RCC 7860 (cell line): ENCODE results near the gene TLR10.
"Not testable (repeated sequence)": the region's sequence is repeated elsewhere in the genome, so short reads cannot be mapped to it uniquely, and the experiment has no call there.

Source experiments
- DNase-seq: peaks from one replicate; pipeline ENCODE4 v3.0.0-alpha.2; 2015; ENCODE audit warnings: low spot score
- FAIRE-seq: peaks from 2 replicates; lab custom pipeline; 2012; peaks lifted over from hg19 to GRCh38; lab: Jason Lieb, UNC

TLR10 gene

GRCh38 chr4:38782452-38783108, at the start of gene TLR10:
TSS of gene TLR10 (minus strand) at chr4:38782990. CDS start at chr4:38775590, 7,400 bp downstream.
- DNase-seq, result peak; percentile 33
- FAIRE-seq, result peak; percentile 68

GRCh38 chr4:38832206-38832605, 49.4 kb upstream of the TLR10 start:
- FAIRE-seq, result no peak

GRCh38 chr4:38831653-38832052, 48.9 kb upstream of the TLR10 start:
- DNase-seq (no peak), FAIRE-seq (no peak)

More at GRCh38 chr4:38832206-38832605, 49.4 kb upstream of the TLR10 start:
- DNase-seq, result no peak

DNA sequence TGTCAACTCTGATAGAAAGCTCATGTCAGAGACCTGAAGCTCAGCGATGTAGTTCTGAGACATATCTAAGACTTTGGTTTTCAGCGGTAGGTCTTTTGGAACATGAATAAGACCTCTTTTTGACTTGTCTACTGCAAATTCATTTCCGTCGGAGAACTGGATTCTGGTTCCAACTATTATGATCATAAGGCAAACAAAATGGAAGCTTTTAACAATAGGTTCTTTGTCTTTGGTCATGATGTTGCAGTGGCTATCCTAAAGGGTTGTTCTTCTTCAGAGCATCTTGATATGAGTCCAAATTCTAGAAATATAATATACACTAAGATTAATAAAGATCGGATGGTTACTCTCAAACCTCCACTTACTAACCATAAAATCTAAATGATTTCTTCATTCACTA, 46.4 kb upstream of the TLR10 start:
- DNase-seq, result no peak
- no peak for FAIRE-seq

DNA sequence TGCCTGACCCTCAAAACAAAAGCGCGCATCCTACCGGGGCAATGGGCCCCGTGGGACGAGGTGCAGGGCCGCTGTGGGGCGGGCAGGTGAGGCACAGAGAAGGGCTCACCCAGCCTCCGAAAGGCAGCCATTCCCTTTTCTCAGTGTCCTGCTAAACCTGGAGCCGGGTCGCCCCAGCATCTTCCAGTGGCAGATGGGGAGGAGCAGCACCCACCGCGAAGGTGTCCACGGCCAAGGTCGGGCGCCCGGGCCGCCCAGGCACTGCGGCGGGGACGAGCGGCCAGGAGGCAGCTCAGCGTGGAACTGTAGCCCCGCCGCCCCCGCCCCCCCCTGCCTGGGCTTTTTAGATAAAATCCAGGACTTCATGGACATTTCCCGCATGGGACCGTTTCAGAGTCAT, 41.0 kb upstream of the TLR10 start:
- DNase-seq (no peak), FAIRE-seq (no peak)

- FAIRE-seq (no peak), DNase-seq (no peak)
These were observed 40.0 kb upstream of the TLR10 start for GRCh38 chr4:38822748-38823303.

GRCh38 chr4:38821739-38822138, 38.9 kb upstream of the TLR10 start:
- FAIRE-seq, result no peak

GRCh38 chr4:38820329-38821061, 37.7 kb upstream of the TLR10 start:
- FAIRE-seq (no peak), DNase-seq (no peak)

More at GRCh38 chr4:38821739-38822138, 38.9 kb upstream of the TLR10 start:
- DNase-seq, result no peak

DNA sequence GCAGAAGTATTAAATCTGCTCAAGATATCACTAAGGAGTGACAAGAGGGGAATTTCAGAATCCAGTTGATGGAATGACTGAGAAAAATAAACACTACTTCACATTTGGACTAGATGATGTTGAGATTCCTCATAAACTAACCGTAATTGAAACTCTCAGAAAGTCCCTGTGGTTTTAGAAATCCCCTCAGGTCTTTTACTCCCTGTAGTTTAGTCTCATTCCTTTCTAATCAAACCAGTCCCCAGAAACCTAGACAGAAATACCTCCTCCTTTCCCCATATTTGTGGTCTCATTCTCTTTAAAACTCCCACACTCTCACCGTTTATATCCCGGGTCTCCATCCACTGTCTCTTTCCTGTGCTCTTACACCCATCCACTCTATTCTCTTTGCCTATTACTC, 36.8 kb upstream of the TLR10 start:
- DNase-seq, result peak; percentile 60
- no peak for FAIRE-seq

DNA sequence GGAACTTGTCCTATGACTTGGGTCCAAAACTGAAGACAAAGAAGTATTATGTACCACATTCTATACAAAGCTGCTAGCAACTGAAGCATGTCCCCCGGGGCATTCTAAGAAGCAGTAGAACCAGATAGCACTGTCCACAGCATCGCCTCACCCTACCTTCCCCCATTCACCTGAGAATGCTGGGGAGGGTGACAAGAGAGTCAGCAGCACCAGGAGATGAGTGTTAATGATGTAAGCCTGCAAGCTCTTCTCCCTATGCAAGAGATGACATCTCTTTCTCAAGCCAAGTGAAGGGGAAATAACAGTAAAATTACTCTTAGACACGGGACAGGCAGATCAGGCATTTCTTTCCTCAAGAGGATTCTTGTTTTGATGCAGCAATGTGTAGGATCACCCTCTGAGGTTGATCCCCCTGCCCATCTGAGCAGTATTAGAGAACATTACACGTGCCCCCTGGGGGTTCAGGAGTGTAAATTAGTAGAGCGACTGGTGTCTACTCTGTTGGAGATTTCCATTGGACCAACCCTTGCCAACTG, 35.7 kb upstream of the TLR10 start:
- no peak for FAIRE-seq
- peak; percentile 31 for DNase-seq

DNA sequence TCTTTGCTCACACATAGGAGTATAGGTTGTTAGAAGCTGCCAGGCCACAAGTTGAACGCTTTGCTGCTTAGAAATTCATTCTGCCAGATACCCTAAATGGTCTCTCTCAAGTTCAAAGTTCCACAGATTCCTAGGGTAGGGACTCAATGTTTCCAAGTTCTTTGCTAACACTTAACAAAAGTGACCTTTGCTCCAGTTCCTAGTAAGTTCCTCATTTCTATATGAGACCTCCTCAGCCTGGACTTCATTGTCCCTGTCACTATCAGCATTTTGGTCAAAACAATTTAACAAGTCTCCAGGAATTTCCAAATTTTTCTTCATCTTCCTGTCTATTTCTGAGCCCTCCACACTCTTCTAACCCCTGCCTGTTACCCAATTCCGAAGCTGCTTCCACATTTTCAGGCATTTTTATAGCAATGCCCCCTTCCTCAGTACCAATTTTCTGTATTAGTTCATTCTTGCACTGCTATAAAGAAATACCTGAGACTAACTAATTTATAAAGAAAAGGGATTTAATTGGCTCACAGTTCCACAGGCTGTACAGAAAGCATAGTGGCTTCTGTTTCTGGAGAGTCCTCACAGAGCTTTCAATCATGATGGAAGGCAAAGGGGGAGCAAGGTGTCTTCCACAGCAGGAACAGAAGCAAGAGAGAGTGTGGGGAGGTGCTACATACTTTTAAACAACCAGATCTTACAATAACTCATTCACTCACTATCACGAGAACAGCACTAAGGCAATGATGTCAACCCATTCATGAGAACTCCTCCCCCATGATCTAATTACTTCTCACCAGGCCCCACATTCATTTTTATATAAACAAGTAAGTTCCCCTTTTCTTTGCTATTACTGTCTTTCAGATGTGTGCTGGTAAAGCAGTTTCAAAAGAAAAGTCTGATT, 33.3 kb upstream of the TLR10 start:
- FAIRE-seq (no peak), DNase-seq (no peak)

DNA sequence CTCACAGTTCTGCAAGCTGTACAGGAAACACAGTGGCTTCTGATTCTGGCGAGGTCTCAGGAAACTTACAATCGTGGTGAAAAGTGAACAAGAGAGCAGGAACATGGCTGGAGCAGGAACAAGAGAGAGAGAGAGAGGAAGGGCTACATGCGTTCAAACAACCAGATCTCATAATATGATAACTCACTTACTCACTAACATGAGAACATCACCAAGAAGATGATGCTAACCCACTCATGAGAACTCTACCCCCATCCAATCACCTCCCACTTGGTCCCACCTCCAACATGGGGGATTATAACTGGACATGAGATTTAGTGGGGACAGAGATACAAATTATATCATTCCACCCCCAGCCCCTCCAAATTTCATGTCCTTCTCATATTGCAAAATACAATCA, 31.6 kb upstream of the TLR10 start:
- DNase-seq (no peak), FAIRE-seq (no peak)

- no peak for DNase-seq
- no peak for FAIRE-seq
These were observed 28.5 kb upstream of the TLR10 start for GRCh38 chr4:38811297-38811696.

GRCh38 chr4:38807462-38807861, 24.7 kb upstream of the TLR10 start:
- not testable (repeated sequence) for FAIRE-seq, DNase-seq

DNA sequence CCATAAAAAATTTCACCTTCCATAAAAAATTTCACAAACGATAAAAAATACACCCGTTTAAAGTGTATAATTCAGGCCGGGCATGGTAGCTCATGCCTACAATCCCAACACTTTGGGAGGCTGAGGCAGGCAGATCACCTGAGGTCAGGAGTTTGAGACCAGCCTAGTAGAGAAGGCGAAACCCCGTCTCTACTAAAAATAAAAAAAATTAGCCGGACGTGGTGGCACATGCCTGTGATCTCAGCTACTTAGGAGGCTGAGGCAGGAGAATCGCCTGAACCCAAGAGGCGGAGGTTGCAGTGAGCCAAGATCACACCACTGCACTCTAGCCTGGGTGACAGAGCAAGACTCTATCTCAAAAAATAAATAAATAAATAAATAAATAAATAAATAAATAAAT, 23.5 kb upstream of the TLR10 start:
- DNase-seq, FAIRE-seq: not testable (repeated sequence)

DNA sequence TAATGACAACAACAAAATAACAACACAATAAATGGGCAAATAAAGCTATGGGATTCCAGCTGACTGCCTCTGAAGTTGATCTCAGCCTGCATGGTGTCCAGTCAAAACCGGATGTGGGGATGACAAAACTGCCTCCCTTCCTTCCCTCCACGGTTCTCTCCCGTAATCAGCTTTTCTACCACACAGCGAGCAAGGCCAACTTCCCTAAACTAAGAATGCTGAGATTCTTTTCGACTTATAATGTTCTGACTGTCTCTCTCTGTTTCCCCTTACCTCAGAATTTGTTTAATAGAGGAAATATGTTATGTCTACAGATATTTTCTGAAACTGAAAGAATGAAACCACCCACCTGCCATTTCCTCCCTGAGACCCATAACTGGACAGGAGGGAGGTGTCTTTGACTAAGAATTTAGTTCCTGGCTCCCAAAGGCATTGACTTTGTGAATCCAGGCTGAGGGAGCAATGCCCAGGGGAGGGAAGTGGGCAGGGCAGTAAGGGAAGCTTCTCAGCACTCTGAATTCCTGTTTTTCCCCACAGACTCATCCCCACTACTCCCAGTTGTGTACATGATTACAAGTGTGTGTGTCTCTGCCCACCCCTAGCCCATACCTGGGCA, 22.8 kb upstream of the TLR10 start:
- FAIRE-seq, result no peak
- DNase-seq, result peak; percentile 10

GRCh38 chr4:38804654-38805295, 22.0 kb upstream of the TLR10 start, which contains the start of gene TLR1:
TSS of gene TLR1 (minus strand) at chr4:38804791. CDS start at chr4:38798831, 5,960 bp downstream.
- DNase-seq, result peak; percentile 30
- FAIRE-seq, result peak; percentile 82

DNA sequence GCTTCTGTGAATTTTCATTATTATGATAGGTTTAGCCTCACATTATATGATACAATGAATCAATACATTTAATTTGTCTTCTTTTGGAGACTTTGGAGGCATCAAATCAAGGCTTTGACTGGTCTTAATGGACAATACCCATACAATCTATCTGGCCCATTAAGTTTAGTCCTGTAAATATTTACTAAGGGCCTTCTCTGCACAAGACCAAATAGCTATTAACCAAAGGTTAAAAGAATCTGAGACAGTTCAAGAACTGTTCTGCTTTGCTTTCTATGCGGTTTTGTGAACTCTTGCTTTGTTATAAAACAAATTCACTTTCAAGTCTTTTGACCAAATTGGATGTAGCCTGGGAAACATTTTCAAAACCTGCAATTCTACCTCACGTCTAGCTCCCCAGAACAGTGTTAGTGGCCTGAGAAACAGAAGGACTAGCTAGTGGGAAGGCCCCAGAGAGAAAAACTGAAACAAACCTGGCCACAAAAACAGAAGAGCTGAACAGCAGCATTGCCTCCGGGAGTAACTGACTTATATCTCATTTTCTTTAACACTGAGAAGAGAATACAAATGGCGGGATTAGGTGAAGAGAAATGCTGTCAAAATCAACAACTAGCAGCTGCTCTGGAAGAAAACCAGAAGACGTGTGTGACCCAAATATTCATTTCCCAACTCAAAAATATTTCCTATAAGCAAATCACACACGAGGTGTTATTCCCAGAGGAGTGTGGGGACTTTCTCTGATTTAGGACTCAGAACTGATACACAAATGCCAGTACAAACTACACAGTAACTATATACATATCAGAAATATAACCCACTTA, 21.3 kb upstream of the TLR10 start:
- DNase-seq (no peak), FAIRE-seq (no peak)
